GM18519 (cell line): ENCODE results near the gene PARP1.

Experiments used
- ATAC-seq: cut with Tn5 transposase; IDR thresholded peaks from one replicate; pipeline ENCODE4 v1.9.1; 2021; ENCODE audit warnings: mild to moderate bottlenecking, moderate library complexity; ENCODE audit not compliant: unreplicated experiment, low FRiP score

The PARP1 gene

GRCh38 chr1:226384040-226384439 lies 23.9 kb downstream of the PARP1 start:
- no peak for ATAC-seq

- ATAC-seq, result no peak
These were observed 25.9 kb downstream of the PARP1 start for GRCh38 chr1:226382030-226382429.

- no peak for ATAC-seq
These were observed 26.5 kb downstream of the PARP1 start for GRCh38 chr1:226381226-226381998.

- ATAC-seq, result no peak
These were observed 29.8 kb downstream of the PARP1 start for GRCh38 chr1:226378071-226378470.

- no peak for ATAC-seq
These were observed 31.6 kb downstream of the PARP1 start for GRCh38 chr1:226376300-226376699.

- ATAC-seq, result no peak
These were observed 34.5 kb downstream of the PARP1 start for GRCh38 chr1:226373376-226373775.

GRCh38 chr1:226372885-226373284 lies 35.0 kb downstream of the PARP1 start:
- ATAC-seq, result no peak

- ATAC-seq, result no peak
These were observed 35.9 kb downstream of the PARP1 start for GRCh38 chr1:226371866-226372490.

DNA sequence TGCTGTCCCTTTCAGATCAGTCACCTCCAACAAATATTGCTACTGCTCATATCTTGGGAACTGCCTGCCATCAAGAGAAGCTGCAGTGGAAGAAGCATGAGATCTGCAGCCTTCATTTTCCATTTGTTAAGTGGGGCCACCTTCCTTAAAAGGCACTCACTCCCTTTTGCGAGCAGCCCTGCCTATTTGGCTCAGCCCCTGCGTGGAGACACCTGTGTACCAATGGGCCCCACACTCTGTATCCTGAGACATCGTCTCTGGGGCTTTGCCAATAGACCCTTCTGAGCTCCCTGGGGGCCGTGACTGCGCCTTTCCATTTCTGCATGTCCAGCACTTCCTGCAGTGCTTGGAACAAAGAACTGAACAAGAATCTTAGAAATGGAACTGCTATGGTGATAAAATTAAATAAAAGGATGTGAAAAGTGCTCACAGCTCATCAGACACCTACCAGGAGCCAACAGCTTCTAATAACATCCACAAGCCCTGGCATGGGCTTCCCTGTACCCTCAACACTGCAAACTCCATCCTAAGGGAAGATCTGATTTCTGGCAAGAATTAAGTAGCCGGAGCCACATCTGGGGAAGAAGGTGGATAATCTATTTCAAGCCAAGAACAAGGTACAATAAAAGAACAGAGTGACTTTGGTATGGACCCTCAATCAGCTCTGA lies 36.7 kb downstream of the PARP1 start:
- no peak for ATAC-seq

GRCh38 chr1:226370144-226370923 lies 37.6 kb downstream of the PARP1 start:
- ATAC-seq, result no peak

DNA sequence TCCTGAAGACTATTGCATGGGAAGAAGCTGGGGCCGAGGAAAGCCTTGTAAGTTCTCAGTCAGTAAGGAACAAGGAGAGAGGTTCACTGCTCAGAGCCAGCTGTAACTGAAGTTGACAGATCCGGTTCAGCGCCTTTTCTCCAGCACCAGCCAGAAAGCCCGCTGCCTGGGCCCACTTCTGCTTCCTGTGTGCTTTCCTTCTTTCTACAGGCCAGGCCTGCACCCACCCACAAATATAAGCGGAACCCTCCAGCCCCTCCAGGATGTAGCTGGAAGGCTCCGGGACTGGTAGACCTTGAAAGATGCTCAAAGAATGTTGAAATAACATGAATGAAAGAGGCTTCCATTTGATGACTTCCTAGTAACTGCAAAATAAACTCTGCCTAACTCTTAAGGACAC lies 38.8 kb downstream of the PARP1 start:
- no peak for ATAC-seq

GRCh38 chr1:226366290-226366689 lies 41.6 kb downstream of the PARP1 start:
- ATAC-seq, result no peak

- no peak for ATAC-seq
These were observed 42.1 kb downstream of the PARP1 start for GRCh38 chr1:226365831-226366231.

DNA sequence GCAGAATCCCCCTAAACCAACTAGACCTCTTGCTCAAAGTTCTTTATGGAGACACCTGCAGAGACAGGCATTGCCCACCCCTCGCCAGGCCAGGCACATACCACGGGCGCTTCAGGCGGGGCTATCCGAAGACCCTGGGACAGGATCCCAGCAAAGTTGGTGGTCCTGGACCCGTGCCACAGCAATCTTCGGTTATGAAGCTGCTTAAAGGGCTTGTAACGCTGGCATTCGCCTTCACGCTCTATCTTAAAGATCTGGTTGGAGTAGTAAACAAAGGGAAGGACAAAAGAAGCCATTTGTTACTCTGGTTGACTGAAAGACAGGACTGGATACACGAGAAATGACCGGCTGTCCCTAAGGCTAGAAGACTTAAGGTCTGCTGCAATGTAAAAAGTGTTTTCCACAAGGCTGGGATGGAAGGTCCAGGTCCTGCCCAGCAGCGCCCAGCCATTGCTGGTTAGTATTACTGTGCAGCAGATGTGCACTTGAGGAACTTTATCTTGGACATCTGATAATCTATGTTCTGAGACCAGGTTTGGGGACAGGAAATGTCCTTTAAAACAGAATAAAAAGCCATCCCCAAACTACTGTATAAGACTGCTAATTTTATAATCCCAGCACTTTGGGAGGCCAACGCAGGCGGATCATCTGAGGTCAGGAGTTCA lies 42.9 kb downstream of the PARP1 start:
- no peak for ATAC-seq

DNA sequence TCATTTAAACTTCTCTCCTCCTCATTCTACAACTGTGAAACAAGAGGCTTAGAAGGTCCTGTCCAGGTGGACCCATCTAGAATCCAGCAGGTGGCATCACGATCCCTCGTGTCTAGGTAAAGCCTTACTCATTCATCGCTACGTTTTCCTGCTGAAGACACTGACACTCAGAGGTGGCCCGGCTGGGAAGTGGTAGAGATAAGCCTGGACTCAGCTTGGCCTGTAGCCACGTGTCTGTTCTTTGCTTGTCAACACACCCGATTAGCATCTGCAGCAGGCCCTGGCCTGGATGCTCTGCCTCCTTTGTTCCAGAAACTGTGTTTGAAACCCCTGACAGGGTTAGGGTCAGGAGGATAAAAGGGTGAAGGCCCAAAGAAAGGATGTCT lies 43.4 kb downstream of the PARP1 start:
- no peak for ATAC-seq

- ATAC-seq, result no peak
These were observed 43.9 kb downstream of the PARP1 start for GRCh38 chr1:226363801-226364513.

DNA sequence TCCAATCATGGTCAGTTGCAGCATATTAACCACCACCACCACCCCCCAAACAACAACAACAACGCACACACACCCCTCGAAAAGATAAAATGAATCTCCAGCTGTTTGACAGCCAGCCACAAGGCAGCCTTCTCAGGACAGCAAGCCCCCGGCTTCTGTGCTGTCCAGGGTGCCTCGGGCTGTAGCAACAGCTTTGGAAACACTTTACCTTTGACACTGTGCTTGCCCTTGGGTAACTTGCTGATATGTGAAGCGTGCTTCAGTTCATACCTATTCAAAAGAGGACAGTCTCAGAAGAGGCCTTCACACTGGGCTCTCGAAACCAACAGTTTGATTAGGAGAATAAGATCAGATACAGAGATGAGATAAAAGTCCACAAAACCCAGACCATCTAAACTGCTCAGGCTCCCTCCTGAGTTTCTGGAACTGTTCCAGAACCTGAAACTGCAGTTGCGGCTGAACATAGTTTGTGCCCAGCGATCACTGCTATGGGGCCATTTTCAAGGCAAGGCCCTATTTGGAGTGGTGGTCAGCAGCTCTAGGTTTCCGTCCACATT lies 44.9 kb downstream of the PARP1 start:
- ATAC-seq, result no peak

DNA sequence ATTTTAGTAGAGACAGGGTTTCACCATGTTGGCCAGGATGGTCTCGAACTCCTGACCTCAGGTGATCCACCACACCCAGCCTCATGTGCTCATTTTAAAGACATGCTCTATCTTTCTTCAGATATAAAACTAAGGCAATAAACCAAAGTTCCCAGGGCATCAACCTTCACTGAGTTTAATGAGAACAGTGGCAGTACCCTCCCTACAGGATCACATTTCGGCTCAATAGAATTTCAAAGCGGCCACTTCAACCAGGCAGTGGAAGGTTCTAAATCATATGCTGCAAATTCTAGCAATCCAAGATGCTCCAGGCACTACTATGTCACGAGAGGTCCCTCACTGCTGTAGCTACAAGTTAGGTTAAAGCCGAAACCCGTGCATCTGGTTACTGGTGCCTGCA lies 45.5 kb downstream of the PARP1 start:
- no peak for ATAC-seq

DNA sequence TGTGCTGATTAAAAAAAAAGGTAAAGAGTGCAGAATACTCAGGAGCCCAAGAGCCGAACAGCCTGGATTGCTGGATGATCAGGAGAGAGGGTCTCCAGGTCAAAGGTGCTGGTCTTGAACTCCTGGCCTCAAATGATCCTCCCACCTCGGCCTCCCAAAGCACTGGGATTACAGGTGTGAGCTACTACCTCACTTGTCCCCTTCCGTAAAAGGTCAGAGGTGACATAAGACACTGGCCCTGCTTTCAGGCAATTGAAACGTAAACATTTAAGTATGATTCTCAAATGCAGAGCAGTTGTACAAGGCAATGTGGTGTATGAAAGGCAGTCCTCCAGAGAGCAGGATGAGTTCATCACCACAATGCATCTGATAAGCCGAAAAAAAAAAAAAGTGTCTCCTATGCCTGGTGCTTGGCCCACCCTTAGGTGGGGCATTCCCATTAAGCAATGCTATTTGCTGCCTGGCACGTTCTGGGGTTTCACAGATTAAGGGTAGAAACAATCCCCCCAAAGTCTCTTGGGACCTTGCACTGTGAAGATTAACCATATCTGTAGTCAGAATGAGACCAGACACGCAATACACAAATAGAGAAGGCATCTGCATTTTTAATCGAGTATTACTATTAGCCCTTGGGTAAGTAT lies 47.7 kb downstream of the PARP1 start:
- peak; percentile 56 for ATAC-seq
